GM19043 (cell line): Measurements from ENCODE around the gene IRX1.

Source experiments
- ATAC-seq: cut with Tn5 transposase; IDR thresholded peaks from one replicate; pipeline ENCODE4 v1.9.1; 2021; ENCODE audit warnings: low read depth; ENCODE audit not compliant: unreplicated experiment

IRX1 gene

GRCh38 chr5:3600106-3601060 is 4.8 kb downstream of the IRX1 start:
- ATAC-seq, result no peak

- ATAC-seq, result no peak
Observed at GRCh38 chr5:3601061-3601710, 5.6 kb downstream of the IRX1 start.

- no peak for ATAC-seq
Observed at GRCh38 chr5:3601911-3602782, 6.5 kb downstream of the IRX1 start.

DNA sequence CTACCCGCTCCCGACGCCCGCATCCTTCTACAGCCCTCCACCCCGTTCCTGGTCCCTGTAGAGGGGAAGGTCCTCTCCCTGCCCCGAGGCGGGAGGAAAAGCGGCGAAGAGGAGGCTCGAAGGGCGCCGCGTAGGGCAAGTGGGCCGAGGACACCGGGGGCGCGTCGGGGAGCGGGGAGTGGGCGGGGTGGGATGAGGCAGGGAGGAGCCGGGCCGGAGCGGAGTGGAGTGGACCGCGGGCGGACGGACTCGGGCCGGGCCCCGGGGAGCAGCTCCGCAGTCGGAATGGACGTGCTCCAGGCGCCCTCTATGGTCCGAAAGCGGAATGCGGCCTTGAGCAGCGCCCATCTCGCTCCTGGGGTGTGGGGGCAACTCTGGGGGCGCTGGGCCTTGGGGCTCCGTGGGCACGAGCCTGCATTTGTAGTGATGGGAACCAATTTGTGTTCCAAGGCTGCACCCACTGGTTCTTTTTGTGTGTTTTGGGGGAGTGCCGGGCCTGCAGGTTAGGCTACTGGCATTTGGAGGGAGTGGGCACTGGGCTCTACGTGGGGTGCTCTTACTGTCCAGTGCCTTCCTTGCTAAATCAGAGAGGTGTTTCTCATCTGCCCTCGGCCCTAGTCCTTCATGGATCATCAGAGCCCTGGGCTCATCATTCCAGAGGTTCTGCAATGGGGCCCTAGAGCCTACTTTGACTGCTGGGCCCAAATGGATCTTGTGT is 7.3 kb downstream of the IRX1 start:
- ATAC-seq, result no peak

GRCh38 chr5:3604501-3604900 is 8.9 kb downstream of the IRX1 start:
- ATAC-seq, result no peak

- no peak for ATAC-seq
Observed at GRCh38 chr5:3605298-3606010, 9.8 kb downstream of the IRX1 start.

DNA sequence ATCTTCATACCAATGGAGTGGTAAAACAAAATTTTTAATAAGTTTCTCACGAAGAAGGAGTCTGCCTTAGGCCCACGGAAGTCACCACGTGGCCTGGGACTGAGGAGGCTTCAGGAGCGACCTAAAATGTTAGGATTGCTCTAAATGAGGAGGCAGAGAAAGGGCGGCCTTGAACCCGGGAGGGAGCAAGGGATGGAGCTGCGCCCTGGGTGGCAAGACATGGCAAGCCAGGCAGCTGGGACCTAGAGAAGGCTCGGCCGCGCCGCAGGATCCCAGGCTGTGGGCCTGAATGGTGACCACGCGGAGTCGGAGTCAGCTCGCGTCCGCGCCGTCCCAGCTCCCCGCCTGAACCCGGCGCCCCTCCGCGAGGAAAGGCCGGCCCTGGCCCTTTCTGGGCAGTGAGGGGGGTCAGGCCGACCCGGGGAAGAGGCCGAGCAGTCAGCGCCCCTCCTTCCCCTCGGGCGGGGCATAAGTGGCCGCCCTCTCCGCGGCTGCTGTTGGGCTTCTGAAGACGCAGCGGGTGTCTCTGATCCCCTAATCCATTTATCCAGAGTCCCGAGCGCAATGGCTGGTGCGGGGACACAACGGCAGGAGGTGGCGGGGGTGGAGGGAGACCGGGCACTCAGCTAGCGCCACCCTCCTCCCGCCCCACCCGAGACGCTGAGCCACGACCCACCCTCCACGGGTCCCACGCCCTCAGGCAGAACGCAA is 10.6 kb downstream of the IRX1 start:
- no peak for ATAC-seq

GRCh38 chr5:3607541-3608181 is 12.0 kb downstream of the IRX1 start:
- ATAC-seq, result no peak

GRCh38 chr5:3609120-3609681 is 13.6 kb downstream of the IRX1 start:
- ATAC-seq, result no peak

- ATAC-seq, result no peak
Observed at GRCh38 chr5:3612591-3613042, 17.0 kb downstream of the IRX1 start.

GRCh38 chr5:3613726-3614125 is 18.1 kb downstream of the IRX1 start:
- no peak for ATAC-seq

DNA sequence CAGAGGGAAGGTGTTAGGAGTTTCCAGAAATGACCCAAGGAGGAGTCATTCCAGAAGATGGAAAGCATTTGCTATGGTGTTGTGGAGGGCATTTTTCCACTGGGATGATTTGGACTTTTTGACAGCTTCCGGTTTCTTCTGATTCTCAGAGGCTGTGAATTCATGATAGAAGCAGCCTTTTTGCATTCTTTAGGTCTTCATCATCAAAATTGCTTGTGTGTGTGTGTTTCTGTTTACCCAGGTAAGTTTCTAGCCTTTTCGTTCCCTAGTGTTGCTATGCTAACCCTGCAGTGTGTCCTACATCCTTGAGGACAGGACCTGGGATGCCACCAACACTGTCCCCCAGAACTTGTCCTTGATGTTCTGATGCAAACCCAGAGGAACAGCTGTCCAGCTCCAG is 19.6 kb downstream of the IRX1 start:
- no peak for ATAC-seq

DNA sequence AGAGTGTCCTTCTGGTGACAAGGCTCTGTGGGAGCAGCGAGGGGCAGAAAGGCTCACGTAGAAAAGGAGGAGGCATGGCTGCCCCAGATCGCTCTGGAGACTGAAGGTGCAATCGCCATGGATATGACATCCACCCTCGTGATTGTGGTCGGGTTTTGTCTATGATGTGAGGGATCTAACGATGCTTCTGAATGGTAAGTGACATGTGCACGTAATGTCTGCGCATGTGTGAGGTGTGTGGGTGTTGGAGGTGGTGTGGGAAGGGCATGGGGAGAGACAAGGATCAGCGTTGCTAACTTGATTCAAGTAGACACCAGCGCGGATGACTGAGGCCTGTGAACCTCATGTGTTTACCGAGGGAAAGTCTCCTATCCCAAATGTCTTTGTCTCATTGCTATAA is 20.2 kb downstream of the IRX1 start:
- ATAC-seq, result no peak

DNA sequence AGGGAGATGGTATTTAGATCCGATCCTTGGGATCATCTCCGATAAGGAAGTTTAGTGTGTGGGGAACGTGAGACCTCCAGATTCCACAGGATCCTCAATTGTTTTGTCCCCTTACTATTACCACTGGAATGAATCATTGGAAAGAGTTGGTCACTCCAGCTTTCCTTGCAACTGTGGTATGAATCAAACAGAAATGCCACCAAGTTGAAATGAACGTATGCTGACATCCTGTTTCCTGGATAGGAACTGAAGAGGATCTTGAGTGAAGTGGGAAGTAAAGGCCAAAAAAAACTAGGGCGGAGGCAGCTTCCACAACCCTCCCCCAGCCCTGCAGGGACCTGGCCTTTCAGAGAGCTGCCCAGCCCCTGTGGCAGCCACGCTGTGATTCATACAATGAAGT is 23.9 kb downstream of the IRX1 start:
- no peak for ATAC-seq

- no peak for ATAC-seq
Observed at GRCh38 chr5:3622961-3623360, 27.3 kb downstream of the IRX1 start.

DNA sequence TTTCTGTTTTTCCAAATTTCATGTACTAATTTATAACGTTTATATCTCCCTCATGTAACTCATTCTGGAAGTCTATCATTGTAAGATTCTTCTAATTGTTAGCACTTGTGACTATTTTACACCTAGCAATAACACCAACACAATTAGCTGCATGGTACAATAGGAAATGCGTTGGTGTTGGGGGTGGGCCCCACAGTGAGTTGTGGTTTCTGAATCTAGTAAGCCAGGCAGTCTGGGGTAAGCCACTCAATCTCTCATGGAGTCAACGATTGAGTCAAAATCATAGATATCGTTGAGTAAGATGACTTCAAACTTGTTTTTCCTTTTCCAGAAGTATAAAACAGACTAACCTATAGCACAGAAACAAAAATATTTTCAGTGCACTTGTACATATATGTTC is 30.0 kb downstream of the IRX1 start:
- no peak for ATAC-seq

DNA sequence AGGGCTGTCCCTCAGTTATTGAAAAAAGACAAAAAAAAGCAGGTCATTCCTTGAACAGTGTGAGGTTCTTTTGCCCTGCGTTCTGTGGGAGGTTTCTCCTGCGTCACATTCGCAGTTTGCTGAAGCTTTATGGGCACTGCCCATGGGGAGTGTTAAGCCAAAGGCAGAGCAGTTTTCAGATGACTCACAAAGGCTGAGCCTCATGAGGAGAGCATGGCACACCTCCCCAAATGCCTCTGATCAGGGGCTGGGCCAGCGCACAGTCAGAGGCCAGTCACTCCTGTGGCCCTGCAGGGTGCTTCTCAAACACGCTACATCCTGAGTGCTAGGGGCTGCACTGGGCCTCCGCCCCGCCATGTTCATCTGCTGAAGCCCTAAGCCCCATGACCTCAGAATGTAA is 38.4 kb downstream of the IRX1 start:
- no peak for ATAC-seq

DNA sequence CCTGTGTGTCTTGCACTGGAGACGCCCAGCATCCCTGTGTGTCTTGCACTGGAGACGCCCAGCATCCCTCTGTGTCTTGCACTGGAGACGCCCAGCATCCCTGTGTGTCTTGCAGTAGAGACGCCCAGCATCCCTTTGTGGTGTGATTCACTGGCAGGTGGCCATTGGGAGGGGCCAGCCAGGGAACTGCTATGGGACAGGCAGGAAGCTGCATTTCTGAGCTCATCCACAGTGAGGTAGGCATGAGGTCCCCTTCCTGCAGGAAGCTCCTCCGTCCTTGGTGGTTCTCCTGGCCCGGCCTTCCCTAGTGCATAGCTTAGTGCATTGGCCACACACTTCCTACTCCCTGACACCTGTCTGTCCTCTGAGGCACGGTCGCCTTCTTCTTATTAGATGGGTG is 43.5 kb downstream of the IRX1 start:
- ATAC-seq, result no peak
